SJSA1 (cell line): ENCODE data around the gene GSK3B. TPM values are rescaled to one million over a fixed set of nuclear protein-coding genes. Genes with fewer than 3 reads are reported as not detected.
"Not testable (repeated sequence)": the region's sequence is repeated elsewhere in the genome, so short reads cannot be mapped to it uniquely, and the experiment has no call there.

Experiments used
- DNase-seq, 2 experiments: peaks; one replicate each; pipeline ENCODE4 v3.0.0-alpha.2; 2015 to 2020; ENCODE audit warnings: low spot score in 2 of 2, low read depth in 1 of 2
- H3K27ac ChIP-seq: fragments of 250-450 bp; sonication (Bioruptor Pico); 2 replicates; pipeline ENCODE4 v1.5.1; 2020; ENCODE audit warnings: mild to moderate bottlenecking, moderate library complexity
- H3K27me3 ChIP-seq: fragments of 250-450 bp; sonication (Bioruptor Pico); replicated peaks from 2 replicates; pipeline ENCODE4 v1.5.1; 2020; ENCODE audit warnings: mild to moderate bottlenecking, moderate library complexity
- H3K36me3 ChIP-seq: fragments of 250-450 bp; sonication (Bioruptor Pico); 2 replicates; pipeline ENCODE4 v1.5.1; 2020; ENCODE audit warnings: mild to moderate bottlenecking
- H3K4me1 ChIP-seq: fragments of 250-450 bp; sonication (Bioruptor Pico); replicated peaks from 2 replicates; pipeline ENCODE4 v1.6.1; 2021; ENCODE audit warnings: mild to moderate bottlenecking
- H3K4me3 ChIP-seq: fragments of 250-450 bp; sonication (Bioruptor Pico); 2 replicates; pipeline ENCODE4 v1.5.1; 2020; ENCODE audit warnings: mild to moderate bottlenecking
- H3K9me3 ChIP-seq: fragments of 250-450 bp; sonication (Bioruptor Pico); replicated peaks from 2 replicates; pipeline ENCODE4 v1.5.1; 2020; ENCODE audit warnings: mild to moderate bottlenecking
- total RNA-seq: library from RNA; depleted of rRNA; stranded (reverse); fragments of >200 nt; shearing (Covaris generic); gene quantifications from 2 replicates; pipeline ENCODE4 v1.2.3, GENCODE V29; 2014

GSK3B gene
- total RNA-seq, 1 experiment from 2014 or later: 45.5 TPM

DNA sequence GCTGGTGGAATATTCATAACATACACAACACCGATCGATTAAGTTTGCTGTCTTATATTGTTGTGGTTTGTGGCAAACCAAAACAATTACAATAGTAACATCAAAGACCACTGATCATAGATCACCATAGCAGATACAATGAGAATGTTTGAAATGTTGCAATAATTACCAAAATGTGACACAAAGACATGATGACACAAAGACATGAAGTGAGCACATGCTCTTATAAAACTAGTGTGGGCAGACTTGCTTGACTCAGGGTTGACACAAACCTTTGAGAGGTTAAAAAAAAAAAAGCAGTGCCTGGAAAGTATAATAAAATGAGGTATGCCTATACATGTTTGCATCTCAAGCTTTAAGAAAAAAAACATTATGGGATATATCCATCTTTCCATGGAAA, 182.0 kb downstream of the GSK3B start:
- Histone ChIP-seq H3K27me3 (no peaks in the 10 kb centered on the region), H3K4me3 (no peak overlapping the region), H3K4me1 (no peaks in the 10 kb centered on the region), H3K9me3 (no peaks in the 10 kb centered on the region; the same call in 1 of the 2 replicates), H3K27ac (no peak overlapping the region), H3K36me3 (peaks cover 29% of the 10 kb centered on the region)
- no peak for DNase-seq

DNA sequence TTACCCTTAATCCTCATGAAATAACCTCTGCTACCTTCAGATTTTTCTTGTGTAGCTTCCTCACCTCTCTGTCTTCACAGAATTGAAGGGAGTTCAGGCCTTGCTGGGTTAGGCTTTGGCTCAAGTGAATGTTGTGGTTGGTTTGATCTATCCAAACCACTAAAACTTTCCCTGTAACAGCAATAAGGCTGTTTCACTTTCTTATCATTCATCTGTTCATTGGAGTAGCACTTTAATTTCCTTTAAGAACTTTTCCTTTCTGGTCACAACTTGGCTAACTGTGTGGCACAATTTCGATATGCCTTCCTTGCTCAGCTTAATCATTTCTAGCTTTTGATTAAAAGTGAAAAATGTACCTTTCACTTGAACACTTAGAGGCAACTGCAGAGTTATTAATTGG, 182.5 kb downstream of the GSK3B start:
- no peak for DNase-seq
- Histone ChIP-seq H3K27ac (no peak overlapping the region), H3K4me1 (no peaks in the 10 kb centered on the region), H3K36me3 (peaks cover 29% of the 10 kb centered on the region), H3K4me3 (no peak overlapping the region), H3K27me3 (no peaks in the 10 kb centered on the region), H3K9me3 (no peaks in the 10 kb centered on the region; the same call in 1 of the 2 replicates)

DNA sequence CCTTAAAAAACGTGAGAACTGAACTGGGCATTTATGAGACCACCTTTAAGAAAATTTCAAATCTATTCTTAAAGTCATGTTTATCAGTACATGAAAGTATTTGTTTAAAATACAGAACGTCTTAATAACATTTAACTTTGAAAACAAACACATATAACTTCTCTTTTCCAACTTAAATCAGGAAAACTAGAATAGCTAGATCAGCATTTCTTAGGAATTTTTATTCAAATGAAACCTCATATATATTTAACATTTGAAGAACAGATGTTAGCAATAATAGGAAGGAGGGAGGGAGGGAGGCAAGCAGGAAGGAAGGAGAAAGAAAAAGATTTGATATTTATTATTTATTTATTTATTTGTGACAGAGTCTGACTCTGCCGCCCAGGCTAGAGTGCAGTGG, 192.2 kb downstream of the GSK3B start:
- peaks cover 35% of the 10 kb centered on the region for H3K36me3 ChIP-seq
- no peaks in the 10 kb centered on the region for H3K4me1 ChIP-seq
- no peaks in the 10 kb centered on the region for H3K9me3 ChIP-seq
- no peak overlapping the region for H3K27ac ChIP-seq
- no peak overlapping the region for H3K4me3 ChIP-seq
- no peaks in the 10 kb centered on the region for H3K27me3 ChIP-seq
- no peak for DNase-seq

GRCh38 chr3:119901148-119901547, 193.1 kb downstream of the GSK3B start:
- H3K9me3 ChIP-seq: no peaks in the 10 kb centered on the region
- H3K4me3 ChIP-seq: no peak overlapping the region
- peaks cover 35% of the 10 kb centered on the region for H3K36me3 ChIP-seq
- no peaks in the 10 kb centered on the region for H3K4me1 ChIP-seq
- H3K27me3 ChIP-seq: no peaks in the 10 kb centered on the region
- DNase-seq: no peak
- H3K27ac ChIP-seq: no peak overlapping the region

GRCh38 chr3:119899192-119899511, 195.1 kb downstream of the GSK3B start:
- H3K36me3 ChIP-seq: peaks cover 29% of the 10 kb centered on the region
- H3K27ac ChIP-seq: no peak overlapping the region

DNA sequence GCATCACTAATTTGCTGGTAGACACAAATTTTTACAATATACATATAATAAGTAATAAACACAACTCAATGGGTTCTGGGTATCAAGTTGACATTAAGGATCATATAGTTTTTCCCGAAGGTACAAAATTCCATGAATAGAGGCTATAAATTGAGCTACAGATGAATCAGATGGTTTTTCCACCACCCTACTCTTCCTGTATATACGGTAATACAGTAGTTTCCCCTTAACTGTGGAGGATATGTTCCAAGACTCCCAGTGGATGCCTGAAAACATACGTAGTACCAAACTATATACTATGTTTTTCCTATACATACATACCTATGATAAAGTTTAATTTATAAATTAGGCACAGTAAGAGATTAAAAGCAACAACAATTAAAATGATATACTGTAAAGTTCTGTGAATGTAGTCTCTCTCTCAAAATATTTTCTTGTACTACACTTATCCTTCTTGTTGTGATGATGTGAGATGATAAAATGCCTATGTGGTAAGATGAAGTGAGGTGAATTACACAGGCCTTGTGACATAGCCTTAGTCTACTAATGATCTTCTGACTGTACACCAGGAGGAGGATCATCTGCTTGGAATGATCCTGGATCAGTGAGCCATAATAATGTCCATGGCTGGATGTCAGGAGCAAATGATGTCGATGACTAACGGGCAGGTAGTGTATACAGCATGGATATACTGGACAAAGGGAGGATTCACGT, 195.6 kb downstream of the GSK3B start:
- Histone ChIP-seq H3K9me3 (no peaks in the 10 kb centered on the region), H3K27ac (no peak overlapping the region), H3K36me3 (peaks cover 28% of the 10 kb centered on the region), H3K4me3 (no peak overlapping the region), H3K4me1 (no peaks in the 10 kb centered on the region), H3K27me3 (no peaks in the 10 kb centered on the region)
- no peak for DNase-seq

More at GRCh38 chr3:119899192-119899511, 195.1 kb downstream of the GSK3B start:
- no peaks in the 10 kb centered on the region for H3K27me3 ChIP-seq
- H3K4me3 ChIP-seq: no peak overlapping the region
- H3K9me3 ChIP-seq: no peaks in the 10 kb centered on the region
- DNase-seq: no peak
- no peaks in the 10 kb centered on the region for H3K4me1 ChIP-seq

GRCh38 chr3:119894195-119894594, 200.1 kb downstream of the GSK3B start:
- Histone ChIP-seq H3K36me3 (peaks cover 31% of the 10 kb centered on the region), H3K4me1 (no peaks in the 10 kb centered on the region), H3K27ac (no peak overlapping the region), H3K27me3 (no peaks in the 10 kb centered on the region), H3K4me3 (no peak overlapping the region), H3K9me3 (no peaks in the 10 kb centered on the region)
- no peak for DNase-seq

DNA sequence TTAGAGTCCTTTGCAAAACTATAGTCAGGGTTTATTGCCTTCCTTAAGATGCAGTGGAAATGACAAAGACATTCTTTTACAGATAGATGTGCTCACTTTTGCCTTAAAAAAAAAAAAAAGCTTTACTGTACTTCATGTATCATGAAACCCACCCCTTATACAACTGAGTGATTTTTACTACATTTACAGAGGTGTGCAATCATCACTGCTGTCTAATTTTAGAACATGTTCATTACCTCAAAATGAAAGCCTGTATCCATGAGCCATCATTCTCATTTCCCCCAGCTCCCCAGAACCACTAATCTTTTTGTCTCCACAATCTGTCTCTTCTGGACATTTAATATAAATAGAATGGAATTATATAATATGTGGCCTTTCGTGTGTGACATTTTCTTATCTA, 200.5 kb downstream of the GSK3B start:
- no peak overlapping the region for H3K4me3 ChIP-seq
- H3K4me1 ChIP-seq: no peaks in the 10 kb centered on the region
- H3K27me3 ChIP-seq: no peaks in the 10 kb centered on the region
- DNase-seq: no peak
- H3K27ac ChIP-seq: no peak overlapping the region
- H3K9me3 ChIP-seq: no peaks in the 10 kb centered on the region
- H3K36me3 ChIP-seq: peaks cover 30% of the 10 kb centered on the region

DNA sequence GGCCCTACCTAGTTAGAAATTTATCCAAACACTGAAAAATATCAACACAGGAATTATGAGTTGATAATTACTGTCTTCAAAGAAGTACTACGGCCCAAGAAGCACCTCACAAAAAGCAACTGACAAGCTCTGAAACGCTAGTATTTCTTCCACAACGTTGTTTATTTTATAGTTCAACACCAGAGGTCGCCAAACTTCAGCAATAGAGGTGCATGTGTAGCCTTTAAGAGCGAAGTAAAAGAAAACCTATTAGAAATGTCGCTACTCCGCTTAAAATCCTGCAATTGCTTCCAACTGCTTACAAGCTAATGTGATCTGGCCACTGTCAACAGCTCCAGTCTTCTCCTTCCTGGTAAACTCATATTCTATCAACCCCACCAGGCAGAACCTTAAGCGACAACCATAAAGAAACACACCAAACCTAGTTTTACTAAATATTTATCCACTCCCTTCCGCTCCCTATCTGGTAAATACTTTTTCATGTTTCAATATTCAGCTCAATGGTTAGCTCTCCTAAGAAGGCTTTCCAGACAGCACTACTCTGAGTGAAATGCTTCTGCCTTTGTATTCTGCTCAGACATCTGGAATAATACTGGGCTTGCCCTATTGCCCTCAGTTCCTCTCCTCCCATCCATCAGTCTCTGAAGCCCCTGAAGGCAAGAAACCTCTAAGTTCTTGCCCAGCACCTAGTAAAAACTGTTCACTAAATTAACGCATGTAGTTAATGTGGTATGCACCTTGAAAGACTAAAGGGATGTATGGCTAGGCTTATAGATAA, 202.1 kb downstream of the GSK3B start:
- H3K4me1 ChIP-seq: no peaks in the 10 kb centered on the region
- no peaks in the 10 kb centered on the region for H3K9me3 ChIP-seq
- H3K27me3 ChIP-seq: no peaks in the 10 kb centered on the region
- H3K4me3 ChIP-seq: no peak overlapping the region
- H3K36me3 ChIP-seq: peaks cover 29% of the 10 kb centered on the region
- peak in 1 of 2 experiments; percentile 39 for DNase-seq
- no peak overlapping the region for H3K27ac ChIP-seq

DNA sequence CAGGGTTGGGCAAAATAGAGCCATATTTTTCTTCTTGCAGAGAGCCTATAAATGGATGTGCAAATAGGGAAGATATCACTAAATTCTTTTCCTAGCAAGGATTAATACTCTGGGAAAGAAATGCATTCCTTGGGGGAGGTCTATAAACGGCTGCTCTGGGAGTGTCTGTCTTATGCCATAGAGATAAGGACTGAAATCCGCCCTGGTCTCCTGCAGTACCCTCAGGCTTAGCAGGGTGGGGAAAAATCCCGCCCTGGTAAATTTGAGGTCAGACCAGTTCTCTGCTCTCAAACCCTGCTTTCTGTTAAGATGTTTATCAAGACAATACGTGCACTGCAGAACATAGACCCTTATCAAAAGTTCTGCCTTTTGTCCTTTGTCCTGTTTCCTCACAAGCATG, 205.6 kb downstream of the GSK3B start:
- H3K4me3 ChIP-seq, H3K9me3 ChIP-seq, DNase-seq, H3K4me1 ChIP-seq, H3K27ac ChIP-seq, H3K27me3 ChIP-seq: not testable (repeated sequence)
- peaks cover 22% of the 10 kb centered on the region for H3K36me3 ChIP-seq

DNA sequence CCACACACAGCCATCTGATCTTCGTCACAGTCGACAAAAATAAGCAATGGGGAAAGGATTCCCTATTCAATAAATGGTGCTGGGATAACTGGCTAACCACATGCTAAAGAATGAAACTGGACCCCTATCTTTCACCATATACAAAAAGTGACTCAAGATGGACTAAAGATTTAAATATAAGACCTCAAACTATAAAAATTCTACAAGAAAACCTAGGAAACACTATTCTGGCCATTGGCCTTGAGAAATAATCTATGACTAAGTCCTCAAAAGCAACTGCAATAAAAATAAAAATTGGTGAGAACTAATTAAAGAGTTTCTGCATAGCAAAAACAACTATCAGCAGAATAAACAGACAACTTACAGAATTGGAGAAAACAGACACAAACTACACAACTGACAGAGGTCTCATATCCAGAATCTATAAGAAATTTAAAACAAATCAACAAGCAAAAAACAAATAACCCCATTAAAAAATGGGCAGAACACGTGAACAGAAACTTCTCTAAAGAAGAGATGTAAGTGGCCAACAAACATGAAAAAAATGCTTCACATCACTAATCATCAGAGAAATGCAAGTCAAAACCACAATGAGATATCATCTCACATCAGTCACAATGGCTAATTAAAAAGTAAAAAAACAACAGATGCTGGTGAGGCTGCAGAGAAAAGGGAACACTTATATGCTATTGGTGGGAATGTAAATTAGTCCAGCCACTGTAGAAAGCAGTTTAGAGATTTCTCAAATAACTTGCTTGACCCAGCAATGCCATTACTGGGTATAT, 208.3 kb downstream of the GSK3B start:
- DNase-seq: no peak
- Histone ChIP-seq H3K36me3 (peaks cover 21% of the 10 kb centered on the region), H3K4me3 (no peak overlapping the region), H3K27me3 (no peaks in the 10 kb centered on the region), H3K9me3 (no peaks in the 10 kb centered on the region), H3K27ac (no peak overlapping the region), H3K4me1 (no peaks in the 10 kb centered on the region)

GRCh38 chr3:119884161-119884557, 210.1 kb downstream of the GSK3B start:
- no peak for DNase-seq
- Histone ChIP-seq H3K27me3 (no peaks in the 10 kb centered on the region), H3K4me3 (no peak overlapping the region), H3K4me1 (no peaks in the 10 kb centered on the region), H3K36me3 (peaks cover 12% of the 10 kb centered on the region), H3K9me3 (no peaks in the 10 kb centered on the region), H3K27ac (no peak overlapping the region)

DNA sequence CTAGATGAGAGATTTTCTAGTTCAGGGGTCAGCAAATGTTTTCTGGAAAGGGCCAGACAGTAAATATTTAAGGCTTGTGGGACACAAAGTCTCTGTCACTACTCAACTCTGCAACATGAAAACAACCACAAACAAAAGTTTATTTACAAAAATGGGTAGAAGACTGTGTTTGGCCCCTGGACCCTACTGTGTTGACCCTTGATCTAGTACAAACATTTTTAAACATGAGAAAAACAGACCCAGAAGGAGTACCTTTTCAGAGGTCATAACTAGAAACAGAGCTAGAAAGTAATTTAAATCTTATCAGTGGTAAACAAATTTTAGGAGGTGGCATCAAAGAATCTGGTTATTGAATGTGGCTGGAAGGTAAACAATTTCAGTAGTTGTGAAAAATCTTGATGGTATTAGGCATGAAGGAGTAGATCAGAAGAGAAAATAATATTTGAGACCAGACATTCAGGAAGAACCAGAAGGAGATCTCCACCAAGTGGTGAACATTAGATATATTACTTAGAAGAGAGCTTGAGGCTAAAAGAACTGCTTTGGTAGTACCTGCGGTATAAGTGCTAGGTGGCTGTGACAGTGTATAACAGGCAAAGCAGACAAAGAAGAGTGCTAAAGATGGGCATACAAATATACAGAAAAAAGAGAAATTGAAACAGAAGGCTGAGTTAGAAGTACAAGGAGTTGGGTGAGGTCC, 210.6 kb downstream of the GSK3B start:
- H3K27ac ChIP-seq: no peak overlapping the region
- no peaks in the 10 kb centered on the region for H3K27me3 ChIP-seq

More for the DNA sequence above, 210.6 kb downstream of the GSK3B start:
- Histone ChIP-seq H3K9me3 (no peaks in the 10 kb centered on the region), H3K36me3 (peaks cover 9% of the 10 kb centered on the region), H3K4me1 (no peaks in the 10 kb centered on the region), H3K4me3 (no peak overlapping the region)
- no peak for DNase-seq
